ENCODE results near the gene PGM2L1. TPM values are rescaled to one million over a fixed set of nuclear protein-coding genes. Genes with fewer than 3 reads are reported as not detected.

The PGM2L1 gene
- total RNA-seq, 1 experiment from 2014 or later = 7.8 TPM

DNA sequence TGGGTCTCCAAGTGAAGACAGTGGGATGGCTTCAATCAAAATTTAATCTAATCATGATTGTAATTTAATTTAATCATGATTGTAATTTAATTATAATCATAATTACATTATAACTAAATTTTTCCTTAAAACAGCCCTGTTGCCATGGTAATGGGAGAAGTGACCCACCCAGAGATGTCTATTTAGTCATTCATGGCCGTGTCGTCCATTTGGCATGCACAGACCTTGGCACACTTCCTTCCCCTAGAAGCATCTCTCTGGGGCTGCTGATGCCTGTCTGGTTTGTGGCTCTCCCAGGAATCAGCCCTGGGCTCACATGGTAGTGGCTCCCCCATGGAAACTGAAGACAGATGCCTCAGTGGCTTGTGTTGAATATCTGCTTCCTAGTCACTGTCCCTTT, 113.8 kb downstream of the PGM2L1 start:
- no peaks in the 10 kb centered on the region for H3K9me3 ChIP-seq (ENCODE audit: insufficient read depth, low read depth)
- H3K4me1 ChIP-seq (replicated peaks; ENCODE audit: insufficient read depth) = peaks cover 31% of the 10 kb centered on the region
- no TSS peak for BruUV-seq (replicated peaks)
- no peak overlapping the region for H2AFZ ChIP-seq
- no peaks in the 10 kb centered on the region for H3K9me2 ChIP-seq (ENCODE audit: insufficient read depth)
- no peaks in the 10 kb centered on the region for H3K79me2 ChIP-seq (ENCODE audit: low read depth)
- H3K4me2 ChIP-seq = no peak overlapping the region
- intact Hi-C loops (cut with micrococcal nuclease; ENCODE audit: unreplicated experiment) = no loop called here
- peaks cover 10% of the 10 kb centered on the region; the same call in 1 of the 2 replicates for H3F3A ChIP-seq (ENCODE audit: insufficient read depth, low read depth)
- TF ChIP-seq, protein P1, sequence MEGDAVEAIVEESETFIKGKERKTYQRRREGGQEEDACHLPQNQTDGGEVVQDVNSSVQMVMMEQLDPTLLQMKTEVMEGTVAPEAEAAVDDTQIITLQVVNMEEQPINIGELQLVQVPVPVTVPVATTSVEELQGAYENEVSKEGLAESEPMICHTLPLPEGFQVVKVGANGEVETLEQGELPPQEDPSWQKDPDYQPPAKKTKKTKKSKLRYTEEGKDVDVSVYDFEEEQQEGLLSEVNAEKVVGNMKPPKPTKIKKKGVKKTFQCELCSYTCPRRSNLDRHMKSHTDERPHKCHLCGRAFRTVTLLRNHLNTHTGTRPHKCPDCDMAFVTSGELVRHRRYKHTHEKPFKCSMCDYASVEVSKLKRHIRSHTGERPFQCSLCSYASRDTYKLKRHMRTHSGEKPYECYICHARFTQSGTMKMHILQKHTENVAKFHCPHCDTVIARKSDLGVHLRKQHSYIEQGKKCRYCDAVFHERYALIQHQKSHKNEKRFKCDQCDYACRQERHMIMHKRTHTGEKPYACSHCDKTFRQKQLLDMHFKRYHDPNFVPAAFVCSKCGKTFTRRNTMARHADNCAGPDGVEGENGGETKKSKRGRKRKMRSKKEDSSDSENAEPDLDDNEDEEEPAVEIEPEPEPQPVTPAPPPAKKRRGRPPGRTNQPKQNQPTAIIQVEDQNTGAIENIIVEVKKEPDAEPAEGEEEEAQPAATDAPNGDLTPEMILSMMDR (conservative IDR thresholded peaks at IDR 0.05) = no peak
- no peak for TF ChIP-seq EZH2 (IDR thresholded peaks at IDR 0.05; ENCODE audit: low read depth)
- no peak overlapping the region for H3K4me3 ChIP-seq
- ChIA-PET CTCF (interaction anchor here (0.7 kb wide), 1 partner anchor 28 kb away, joined by 3 read pairs; no protein-coding TSS in a partner anchor), POLR2A (ENCODE audit: unreplicated experiment) (no interaction called here)
- H4K20me1 ChIP-seq (ENCODE audit: insufficient read depth) = no peaks in the 10 kb centered on the region
- H3K27me3 ChIP-seq (ENCODE audit: insufficient read depth, low read depth) = no peaks in the 10 kb centered on the region
- DNase-seq = peak in 1 of 2 experiments; percentile 26
- no peak overlapping the region for H3K27ac ChIP-seq
- H3K36me3 ChIP-seq (ENCODE audit: low read depth) = no peaks in the 10 kb centered on the region

DNA sequence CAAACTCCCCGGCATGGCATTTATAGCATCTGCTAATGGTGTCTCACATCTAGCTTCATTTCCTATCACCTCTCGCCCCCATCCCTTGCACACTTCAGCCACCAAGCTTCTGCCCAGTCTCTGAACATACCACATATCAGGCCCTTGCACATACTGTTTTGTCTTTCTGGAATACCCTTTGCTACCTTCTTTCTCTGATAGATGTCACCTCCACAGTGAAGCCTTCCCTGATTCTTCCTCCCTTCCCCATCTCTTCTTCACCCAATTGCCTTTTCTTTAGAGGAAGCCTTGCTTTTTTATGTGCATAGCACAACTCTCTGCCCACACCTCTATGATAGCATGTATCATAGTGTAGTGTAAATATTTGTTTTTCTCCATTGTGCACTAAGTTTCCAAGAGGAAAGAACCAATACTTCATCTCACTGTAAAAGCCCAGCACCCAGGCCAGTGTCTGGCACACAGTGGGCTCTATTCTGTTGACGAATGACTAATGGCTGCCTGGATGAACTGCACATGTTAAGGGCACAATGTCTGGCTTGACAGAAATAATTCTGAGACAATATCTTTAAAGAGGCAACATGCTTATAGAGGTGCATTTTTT, 114.6 kb downstream of the PGM2L1 start:
- Histone ChIP-seq H4K20me1 (ENCODE audit: insufficient read depth) (no peaks in the 10 kb centered on the region), H3K4me1 (replicated peaks; ENCODE audit: insufficient read depth) (peaks cover 35% of the 10 kb centered on the region), H3F3A (ENCODE audit: insufficient read depth, low read depth) (peaks cover 16% of the 10 kb centered on the region; the same call in 1 of the 2 replicates), H3K27me3 (ENCODE audit: insufficient read depth, low read depth) (no peaks in the 10 kb centered on the region), H3K4me3 (no peak overlapping the region), H3K27ac (no peak overlapping the region), H2AFZ (no peak overlapping the region), H3K9me3 (ENCODE audit: insufficient read depth, low read depth) (no peaks in the 10 kb centered on the region), H3K9me2 (ENCODE audit: insufficient read depth) (no peaks in the 10 kb centered on the region), H3K36me3 (ENCODE audit: low read depth) (no peaks in the 10 kb centered on the region), H3K79me2 (ENCODE audit: low read depth) (no peaks in the 10 kb centered on the region), H3K4me2 (no peak overlapping the region)
- no TSS peak for BruUV-seq (replicated peaks)
- DNase-seq = peak in 1 of 2 experiments; percentile 35
- ChIA-PET CTCF (interaction anchor here (0.7 kb wide), 1 partner anchor 28 kb away, joined by 3 read pairs; no protein-coding TSS in a partner anchor), POLR2A (ENCODE audit: unreplicated experiment) (no interaction called here)
- intact Hi-C loops (cut with micrococcal nuclease; ENCODE audit: unreplicated experiment) = no loop called here
- no peak for TF ChIP-seq EZH2 (IDR thresholded peaks at IDR 0.05; ENCODE audit: low read depth)
- TF ChIP-seq, protein P1 (conservative IDR thresholded peaks at IDR 0.05) = no peak

DNA sequence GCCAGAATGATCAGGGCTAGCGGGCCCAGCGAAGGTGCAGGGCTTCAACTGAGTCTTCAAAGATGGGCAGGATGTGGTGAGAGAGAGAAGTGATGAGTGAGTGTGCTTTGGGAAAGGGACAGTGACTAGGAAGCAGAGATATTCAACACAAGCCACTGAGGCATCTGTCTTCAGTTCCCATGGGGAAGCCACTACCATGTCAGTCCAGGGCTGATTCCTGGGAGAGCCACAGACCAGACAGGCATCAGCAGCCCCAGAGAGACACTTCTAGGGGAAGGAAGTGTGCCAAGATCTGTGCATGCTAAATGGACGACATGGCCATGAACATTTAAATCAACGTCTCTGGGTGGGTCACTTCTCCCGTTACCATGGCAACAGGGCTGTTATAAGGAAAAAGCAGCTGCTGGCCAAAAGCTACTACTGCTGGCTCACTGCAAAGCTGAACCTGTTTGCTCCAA, 115.3 kb downstream of the PGM2L1 start:
- peaks cover 14% of the 10 kb centered on the region; the same call in 1 of the 2 replicates for H3F3A ChIP-seq (ENCODE audit: insufficient read depth, low read depth)
- TF ChIP-seq, protein P1 (conservative IDR thresholded peaks at IDR 0.05) = no peak
- TF ChIP-seq EZH2 (IDR thresholded peaks at IDR 0.05; ENCODE audit: low read depth) = no peak
- H3K27ac ChIP-seq = no peak overlapping the region
- no peaks in the 10 kb centered on the region for H3K9me2 ChIP-seq (ENCODE audit: insufficient read depth)
- intact Hi-C loops (cut with micrococcal nuclease; ENCODE audit: unreplicated experiment) = no loop called here
- H4K20me1 ChIP-seq (ENCODE audit: insufficient read depth) = no peaks in the 10 kb centered on the region
- ChIA-PET POLR2A (ENCODE audit: unreplicated experiment) (no interaction called here), CTCF (no interaction called here)
- H3K4me2 ChIP-seq = no peak overlapping the region
- peak in 1 of 2 experiments; percentile 18 for DNase-seq
- no peaks in the 10 kb centered on the region for H3K9me3 ChIP-seq (ENCODE audit: insufficient read depth, low read depth)
- no peak overlapping the region for H2AFZ ChIP-seq
- H3K79me2 ChIP-seq (ENCODE audit: low read depth) = no peaks in the 10 kb centered on the region
- no peaks in the 10 kb centered on the region for H3K36me3 ChIP-seq (ENCODE audit: low read depth)
- peaks cover 34% of the 10 kb centered on the region for H3K4me1 ChIP-seq (replicated peaks; ENCODE audit: insufficient read depth)
- BruUV-seq (replicated peaks) = no TSS peak
- H3K4me3 ChIP-seq = no peak overlapping the region
- no peaks in the 10 kb centered on the region for H3K27me3 ChIP-seq (ENCODE audit: insufficient read depth, low read depth)
